SK-N-SH treated with all-trans-retinoic acid at 6 μM for 48 hours (cell line): Measurements from ENCODE around the gene CRISPLD2.

Source experiments
- CREB5 ChIP-seq: fragments of 250-450 bp; sonication (Bioruptor Pico); IDR thresholded peaks from 2 replicates; pipeline ENCODE4 v1.5.1; 2020; ENCODE audit warnings: low read depth, mild to moderate bottlenecking, moderate library complexity
- OSR1 ChIP-seq: fragments of 250-450 bp; sonication (Bioruptor Pico); IDR thresholded peaks from 2 replicates; pipeline ENCODE4 v1.8.0; 2022; ENCODE audit warnings: moderate library complexity, mild to moderate bottlenecking, inconsistent platforms
- RARB ChIP-seq: fragments of 250-450 bp; sonication (Bioruptor Pico); IDR thresholded peaks from 2 replicates; pipeline ENCODE4 v1.8.0; 2021; ENCODE audit warnings: mild to moderate bottlenecking, moderate library complexity
- TOX ChIP-seq: fragments of 250-450 bp; sonication (Bioruptor Pico); IDR thresholded peaks from 2 replicates; pipeline ENCODE4 v1.8.0; 2021; ENCODE audit warnings: mild to moderate bottlenecking, moderate library complexity, borderline replicate concordance
- TSHZ2 ChIP-seq: fragments of 250-450 bp; sonication (Bioruptor Pico); IDR thresholded peaks from 2 replicates; pipeline ENCODE4 v1.5.0; 2020; ENCODE audit warnings: mild to moderate bottlenecking, moderate library complexity
- ZFP30 ChIP-seq: fragments of 450-650 bp; formaldehyde crosslinking; IDR thresholded peaks from 2 replicates; pipeline ENCODE4 v1.5.0; 2022; ENCODE audit warnings: mild to moderate bottlenecking, moderate library complexity

GRCh38 chr16:84829168-84829965 lies 9.6 kb downstream of the CRISPLD2 start:
- no peak for TF ChIP-seq TOX (CRISPR knock-in tag)
- no peak for TF ChIP-seq CREB5
- TF ChIP-seq RARB (CRISPR knock-in tag) = no peak
- TF ChIP-seq TSHZ2 = no peak
- TF ChIP-seq OSR1 (CRISPR knock-in tag) = no peak
- TF ChIP-seq ZFP30 (CRISPR knock-in tag) = no peak
